K562 (cell line): ENCODE results near the gene MTF1. TPM values are rescaled to one million over a fixed set of nuclear protein-coding genes. Genes with fewer than 3 reads are reported as not detected.
A peak's percentile ranks its signal among the peaks of the same experiment; 100 is the strongest.

Experiments
- ATF1 ChIP-seq, 2 experiments: fragments of 450-650 bp in 1 of 2; IDR thresholded peaks; 2 replicates each; pipeline ENCODE4 v1.6.1; 2016; ENCODE audit warnings: missing compliant biosample characterization in 1 of 2, missing genetic modification characterization in 1 of 2
- DDX20 ChIP-seq: fragments of 450-650 bp; IDR thresholded peaks from 2 replicates; pipeline ENCODE4 v1.6.1; 2016; ENCODE audit warnings: missing genetic modification characterization, low read depth, mild to moderate bottlenecking, missing compliant biosample characterization, moderate library complexity
- GATAD2A ChIP-seq: fragments of 450-650 bp; IDR thresholded peaks from 2 replicates; pipeline ENCODE4 v1.6.1; 2017
- JUND ChIP-seq, 2 experiments: IDR thresholded peaks; 2 replicates in 1 of 2; 3 replicates in 1 of 2; pipeline ENCODE4 v1.6.1; 2011; ENCODE audit warnings: borderline replicate concordance in 2 of 2, low read depth in 2 of 2, low read length in 2 of 2, improper control_type of control experiment in 1 of 2, missing biosample characterization in 1 of 2, missing genetic modification characterization in 1 of 2, missing genetic modification reagents in 1 of 2
- LEF1 ChIP-seq: fragments of 450-650 bp; IDR thresholded peaks from 2 replicates; pipeline ENCODE4 v1.6.1; 2016; ENCODE audit warnings: mild to moderate bottlenecking
- MAFG ChIP-seq: fragments of 450-650 bp; conservative IDR thresholded peaks from 2 replicates; pipeline ENCODE4 v1.6.1; 2016; ENCODE audit warnings: missing genetic modification characterization, missing compliant biosample characterization
- NR1H2 ChIP-seq: sonication (generic); formaldehyde crosslinking; IDR thresholded peaks from 2 replicates; pipeline ENCODE4 v1.4.0; 2020; ENCODE audit warnings: mild to moderate bottlenecking, missing genetic modification reagents
- NR4A1 ChIP-seq, 2 experiments: fragments of 250-450 bp in 1 of 2; fragments of 450-650 bp in 1 of 2; sonication (Bioruptor Pico) in 1 of 2; IDR thresholded peaks; 2 replicates each; pipeline versions ENCODE4 v1.4.0 to v1.6.1; 2016 to 2020; ENCODE audit warnings: mild to moderate bottlenecking in 2 of 2, missing compliant biosample characterization in 1 of 2, missing genetic modification characterization in 1 of 2, moderate library complexity in 1 of 2
- POLR2B ChIP-seq: fragments of 450-650 bp; IDR thresholded peaks from 2 replicates; pipeline ENCODE4 v1.6.1; 2018; ENCODE audit warnings: low read depth; ENCODE audit not compliant: partially characterized antibody
- POLR2H ChIP-seq: IDR thresholded peaks from 2 replicates; pipeline ENCODE4 v1.6.1; 2016; ENCODE audit warnings: missing genetic modification characterization, low read depth, mild to moderate bottlenecking, control low read depth, missing compliant biosample characterization, moderate library complexity
- SAP30 ChIP-seq: fragments of 200-600 bp; sonication (generic); IDR thresholded peaks from 2 replicates; pipeline ENCODE4 v1.6.1; 2012; ENCODE audit warnings: borderline replicate concordance, low read depth, mild to moderate bottlenecking, moderate library complexity, low read length, control low read depth, inconsistent platforms; ENCODE audit not compliant: insufficient read depth, poor library complexity, severe bottlenecking
- SOX6 ChIP-seq: fragments of 450-650 bp; IDR thresholded peaks from 2 replicates; pipeline ENCODE4 v1.6.1; 2014; ENCODE audit warnings: mild to moderate bottlenecking
- SP1 ChIP-seq: sonication (generic); formaldehyde crosslinking; IDR thresholded peaks from 2 replicates; pipeline ENCODE4 v1.8.1; 2022; ENCODE audit warnings: mild to moderate bottlenecking, missing genetic modification reagents
- TEAD1 ChIP-seq, 2 experiments: fragments of 450-650 bp in 1 of 2; sonication (generic) in 1 of 2; formaldehyde crosslinking; IDR thresholded peaks; 2 replicates each; pipeline versions ENCODE4 v1.4.0 to v1.8.0; 2020 to 2022; ENCODE audit warnings: mild to moderate bottlenecking in 2 of 2, missing genetic modification reagents in 1 of 2
- WHSC1 ChIP-seq: IDR thresholded peaks from one replicate; pipeline ENCODE4 v1.6.1; 2012; ENCODE audit warnings: low read length, control low read depth, inconsistent platforms
- ZBTB1 ChIP-seq: sonication (generic); formaldehyde crosslinking; IDR thresholded peaks from 2 replicates; pipeline ENCODE4 v1.8.1; 2023; ENCODE audit warnings: missing genetic modification reagents, low read depth, mild to moderate bottlenecking, borderline replicate concordance
- ZFX ChIP-seq: sonication (generic); formaldehyde crosslinking; IDR thresholded peaks from 2 replicates; pipeline ENCODE4 v1.8.0; 2022; ENCODE audit warnings: mild to moderate bottlenecking, missing genetic modification reagents, moderate library complexity
- ZNF12 ChIP-seq: sonication (generic); formaldehyde crosslinking; IDR thresholded peaks from 2 replicates; pipeline ENCODE4 v1.4.0; 2020; ENCODE audit warnings: mild to moderate bottlenecking, missing genetic modification reagents
- ZNF217 ChIP-seq: sonication (generic); formaldehyde crosslinking; IDR thresholded peaks from 2 replicates; pipeline ENCODE4 v1.8.0; 2022; ENCODE audit warnings: mild to moderate bottlenecking, missing genetic modification reagents
- ZNF224 ChIP-seq: sonication (generic); formaldehyde crosslinking; IDR thresholded peaks from 2 replicates; pipeline ENCODE4 v1.8.0; 2022; ENCODE audit warnings: mild to moderate bottlenecking, missing genetic modification reagents
- ZNF311 ChIP-seq: fragments of 250-450 bp; sonication (Bioruptor Pico); IDR thresholded peaks from 2 replicates; pipeline ENCODE4 v1.4.0; 2020; ENCODE audit warnings: mild to moderate bottlenecking, moderate library complexity
- polyA plus RNA-seq, 8 experiments: library from polyadenylated mRNA; depleted of rRNA in 4 of 8; stranded (reverse) in 5 of 8; unstranded in 3 of 8; fragments of >200 nt; fragmentation: Nextera tagmentation in 2 of 8; fragmentation: Illumina TruSeq in 1 of 8; extraction: Ambion mirVana in 2 of 8; extraction: Trizol in 1 of 8; gene quantifications; 2 replicates each; pipeline versions ENCODE4 v1.2.1 to v1.2.3, GENCODE V29; 2011 to 2014; ENCODE audit warnings: inconsistent platforms in 1 of 8, missing spikeins in 1 of 8
- total RNA-seq, 7 experiments: library from RNA; depleted of rRNA in 6 of 7; stranded (reverse); fragments of >200 nt in 6 of 7; fragmentation: Illumina TruSeq in 2 of 7; extraction: Trizol in 2 of 7; gene quantifications; 2 replicates each; pipeline versions ENCODE4 v1.2.1 to v1.2.3, GENCODE V29; 2011 to 2021; ENCODE audit warnings: low replicate concordance in 1 of 7
- TF ChIP-seq, protein P1 (sequence below), 2 experiments: IDR thresholded peaks; 2 replicates each; pipeline ENCODE4 v1.6.1; 2012; ENCODE audit warnings: improper control_type of control experiment in 2 of 2, low read depth in 2 of 2, low read length in 2 of 2, borderline replicate concordance in 1 of 2
- TF ChIP-seq, protein P2 (sequence below): fragments of 250-450 bp; sonication (Bioruptor Pico); IDR thresholded peaks from 2 replicates; pipeline ENCODE4 v1.5.0; 2020; ENCODE audit warnings: mild to moderate bottlenecking
- TF ChIP-seq, protein P3 (sequence below): fragments of 450-650 bp; formaldehyde crosslinking; conservative IDR thresholded peaks from 2 replicates; pipeline ENCODE4 v1.4.0; 2022; ENCODE audit warnings: mild to moderate bottlenecking, missing genetic modification characterization

Gene MTF1
- total and polyA plus RNA-seq, 9 of the 15 experiments (the other 6 are each of a cell fraction or from before 2014, with no cell fraction given): 1.1 to 12.2 (median 4.3) TPM

DNA sequence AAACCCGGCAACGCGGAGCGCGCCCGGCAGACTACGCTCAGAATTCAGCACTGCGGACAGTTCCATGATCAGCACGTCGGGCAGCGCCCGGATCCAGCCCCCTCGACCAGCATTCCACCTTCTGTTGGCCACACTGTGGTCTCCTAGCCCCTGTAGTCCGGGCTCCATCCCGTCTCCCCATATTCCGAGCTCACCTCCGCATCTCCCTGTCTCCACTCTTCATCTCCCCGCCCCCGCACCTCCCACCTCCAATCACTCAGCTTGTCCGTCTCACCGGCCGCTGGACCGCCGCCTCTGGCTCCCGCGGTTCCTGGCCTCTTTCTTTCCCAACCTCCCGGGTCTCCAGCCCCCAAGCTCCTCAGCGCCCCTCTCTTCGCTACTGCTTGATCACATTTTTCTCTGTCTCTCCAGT is 95.0 kb downstream of the MTF1 start (continued):
- TF ChIP-seq, protein P1, sequence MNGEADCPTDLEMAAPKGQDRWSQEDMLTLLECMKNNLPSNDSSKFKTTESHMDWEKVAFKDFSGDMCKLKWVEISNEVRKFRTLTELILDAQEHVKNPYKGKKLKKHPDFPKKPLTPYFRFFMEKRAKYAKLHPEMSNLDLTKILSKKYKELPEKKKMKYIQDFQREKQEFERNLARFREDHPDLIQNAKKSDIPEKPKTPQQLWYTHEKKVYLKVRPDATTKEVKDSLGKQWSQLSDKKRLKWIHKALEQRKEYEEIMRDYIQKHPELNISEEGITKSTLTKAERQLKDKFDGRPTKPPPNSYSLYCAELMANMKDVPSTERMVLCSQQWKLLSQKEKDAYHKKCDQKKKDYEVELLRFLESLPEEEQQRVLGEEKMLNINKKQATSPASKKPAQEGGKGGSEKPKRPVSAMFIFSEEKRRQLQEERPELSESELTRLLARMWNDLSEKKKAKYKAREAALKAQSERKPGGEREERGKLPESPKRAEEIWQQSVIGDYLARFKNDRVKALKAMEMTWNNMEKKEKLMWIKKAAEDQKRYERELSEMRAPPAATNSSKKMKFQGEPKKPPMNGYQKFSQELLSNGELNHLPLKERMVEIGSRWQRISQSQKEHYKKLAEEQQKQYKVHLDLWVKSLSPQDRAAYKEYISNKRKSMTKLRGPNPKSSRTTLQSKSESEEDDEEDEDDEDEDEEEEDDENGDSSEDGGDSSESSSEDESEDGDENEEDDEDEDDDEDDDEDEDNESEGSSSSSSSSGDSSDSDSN (IDR thresholded peaks at IDR 0.05; ENCODE audit: borderline replicate concordance in 1 of 2, low read depth in 2 of 2, low read length in 2 of 2): peak in 1 of 2 experiments; percentile 78; a peak in 2 of 4 replicates
- TF ChIP-seq ZNF12 (CRISPR knock-in tag) (peak; percentile 94), SOX6 (no peak), JUND (IDR thresholded peaks at IDR 0.05; ENCODE audit: borderline replicate concordance, low read depth, low read length) (no peak), JUND (tag; IDR thresholded peaks at IDR 0.05; ENCODE audit: borderline replicate concordance, low read depth, low read length) (no peak; the same call in 2 of the 3 replicates), SP1 (CRISPR knock-in tag) (peak; percentile 44; the same call in 1 of the 2 replicates), ZNF224 (CRISPR knock-in tag) (peak; percentile 99), LEF1 (no peak), ZFX (peak; percentile 53), ZNF217 (CRISPR knock-in tag) (peak; percentile 94), NR1H2 (CRISPR knock-in tag) (peak; percentile 99), ZNF311 (peak; percentile 66; the same call in 1 of the 2 replicates), POLR2B (no peak), NR4A1 (CRISPR knock-in tag; IDR thresholded peaks at IDR 0.05) (no peak), NR4A1 (tag; IDR thresholded peaks at IDR 0.05) (peak; percentile 40; the same call in 1 of the 2 replicates), SAP30 (peak; percentile 97), ZBTB1 (CRISPR knock-in tag) (peak; percentile 97), MAFG (tag) (no peak), ATF1 (CRISPR knock-in tag; IDR thresholded peaks at IDR 0.05) (peak; percentile 82), ATF1 (tag; IDR thresholded peaks at IDR 0.05) (no peak), GATAD2A (no peak), DDX20 (tag) (no peak), TEAD1 (CRISPR knock-in tag; IDR thresholded peaks at IDR 0.05) (peak; percentile 71 to 99; a peak in 3 of 4 replicates), WHSC1 (no peak), POLR2H (tag) (no peak)
- TF ChIP-seq, protein P2, sequence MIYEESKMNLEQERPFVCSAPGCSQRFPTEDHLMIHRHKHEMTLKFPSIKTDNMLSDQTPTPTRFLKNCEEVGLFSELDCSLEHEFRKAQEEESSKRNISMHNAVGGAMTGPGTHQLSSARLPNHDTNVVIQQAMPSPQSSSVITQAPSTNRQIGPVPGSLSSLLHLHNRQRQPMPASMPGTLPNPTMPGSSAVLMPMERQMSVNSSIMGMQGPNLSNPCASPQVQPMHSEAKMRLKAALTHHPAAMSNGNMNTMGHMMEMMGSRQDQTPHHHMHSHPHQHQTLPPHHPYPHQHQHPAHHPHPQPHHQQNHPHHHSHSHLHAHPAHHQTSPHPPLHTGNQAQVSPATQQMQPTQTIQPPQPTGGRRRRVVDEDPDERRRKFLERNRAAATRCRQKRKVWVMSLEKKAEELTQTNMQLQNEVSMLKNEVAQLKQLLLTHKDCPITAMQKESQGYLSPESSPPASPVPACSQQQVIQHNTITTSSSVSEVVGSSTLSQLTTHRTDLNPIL (CRISPR knock-in tag): no peak
- TF ChIP-seq, protein P3, sequence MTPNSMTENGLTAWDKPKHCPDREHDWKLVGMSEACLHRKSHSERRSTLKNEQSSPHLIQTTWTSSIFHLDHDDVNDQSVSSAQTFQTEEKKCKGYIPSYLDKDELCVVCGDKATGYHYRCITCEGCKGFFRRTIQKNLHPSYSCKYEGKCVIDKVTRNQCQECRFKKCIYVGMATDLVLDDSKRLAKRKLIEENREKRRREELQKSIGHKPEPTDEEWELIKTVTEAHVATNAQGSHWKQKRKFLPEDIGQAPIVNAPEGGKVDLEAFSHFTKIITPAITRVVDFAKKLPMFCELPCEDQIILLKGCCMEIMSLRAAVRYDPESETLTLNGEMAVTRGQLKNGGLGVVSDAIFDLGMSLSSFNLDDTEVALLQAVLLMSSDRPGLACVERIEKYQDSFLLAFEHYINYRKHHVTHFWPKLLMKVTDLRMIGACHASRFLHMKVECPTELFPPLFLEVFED (CRISPR knock-in tag): peak; percentile 69; the same call in 1 of the 2 replicates
